Neuronal stem cell (in vitro differentiated cells): ENCODE measurements around the gene KLF11.

ENCODE experiments used
- DNase-seq: peaks from one replicate; pipeline ENCODE4 v3.0.0-alpha.2; 2013; ENCODE audit warnings: low spot score
- H2AFZ ChIP-seq: one replicate; pipeline ENCODE4 v1.6.1; 2013; ENCODE audit warnings: mild to moderate bottlenecking, low read length, inconsistent platforms
- H2AK5ac ChIP-seq: 2 replicates; pipeline ENCODE4 v1.6.1; 2013; ENCODE audit warnings: low read depth, mild to moderate bottlenecking, inconsistent platforms, low read length, moderate library complexity, mixed read lengths
- H2BK120ac ChIP-seq: 2 replicates; pipeline ENCODE4 v1.6.1; 2013; ENCODE audit warnings: low read depth, mild to moderate bottlenecking, inconsistent platforms, low read length, moderate library complexity, mixed read lengths
- H2BK12ac ChIP-seq: one replicate; pipeline ENCODE4 v1.6.1; 2013; ENCODE audit warnings: low read length, inconsistent platforms
- H2BK15ac ChIP-seq: 2 replicates; pipeline ENCODE4 v1.6.1; 2013; ENCODE audit warnings: mild to moderate bottlenecking, low read length, inconsistent platforms, mixed read lengths
- H2BK5ac ChIP-seq: one replicate; pipeline ENCODE4 v1.6.1; 2013; ENCODE audit warnings: inconsistent platforms, mild to moderate bottlenecking, low read length, moderate library complexity
- H3K14ac ChIP-seq: one replicate; pipeline ENCODE4 v1.6.1; 2013; ENCODE audit warnings: low read length, inconsistent platforms
- H3K18ac ChIP-seq: 2 replicates; pipeline ENCODE4 v1.6.1; 2013; ENCODE audit warnings: low read length, inconsistent platforms
- H3K23ac ChIP-seq: 2 replicates; pipeline ENCODE4 v1.6.1; 2013; ENCODE audit warnings: low read depth, mild to moderate bottlenecking, mixed read lengths, low read length, inconsistent platforms; ENCODE audit not compliant: poor library complexity
- H3K27ac ChIP-seq: replicated peaks from 3 replicates; pipeline ENCODE4 v1.5.1; 2013; ENCODE audit warnings: low read length, inconsistent platforms
- H3K27me3 ChIP-seq, 3 experiments: 2 replicates each; pipeline ENCODE4 v1.6.1; 2013; ENCODE audit warnings: low read length in 3 of 3, mild to moderate bottlenecking in 2 of 3, inconsistent platforms in 1 of 3, low read depth in 1 of 3, mixed read lengths in 1 of 3, moderate library complexity in 1 of 3; ENCODE audit not compliant: control insufficient read depth in 3 of 3, insufficient read depth in 3 of 3
- H3K36me3 ChIP-seq, 2 donors: replicated peaks in 1 of 2; 2 replicates each; pipeline ENCODE4 v1.6.1; 2013; ENCODE audit warnings: low read length in 2 of 2; ENCODE audit not compliant: control insufficient read depth in 2 of 2, insufficient read depth in 2 of 2
- H3K4ac ChIP-seq: 2 replicates; pipeline ENCODE4 v1.6.1; 2013; ENCODE audit warnings: inconsistent platforms, mild to moderate bottlenecking, low read length, moderate library complexity
- H3K4me1 ChIP-seq, 2 donors: 1 replicate in 1 of 2; 2 replicates in 1 of 2; pipeline ENCODE4 v1.6.1; 2013; ENCODE audit warnings: low read length in 2 of 2, low read depth in 1 of 2; ENCODE audit not compliant: control insufficient read depth in 2 of 2, insufficient read depth in 1 of 2
- H3K4me2 ChIP-seq: one replicate; pipeline ENCODE4 v1.6.1; 2013; ENCODE audit warnings: mild to moderate bottlenecking, low read length, inconsistent platforms; ENCODE audit not compliant: insufficient read depth, poor library complexity, severe bottlenecking
- H3K4me3 ChIP-seq, 2 donors: 2 replicates each; pipeline ENCODE4 v1.5.1; 2013; ENCODE audit warnings: low read length in 2 of 2, mild to moderate bottlenecking in 2 of 2, inconsistent platforms in 1 of 2, moderate library complexity in 1 of 2
- H3K79me1 ChIP-seq: one replicate; pipeline ENCODE4 v1.6.1; 2013; ENCODE audit warnings: low read depth, mild to moderate bottlenecking, inconsistent platforms, low read length, moderate library complexity
- H3K9ac ChIP-seq: one replicate; pipeline ENCODE4 v1.6.1; 2013; ENCODE audit warnings: mild to moderate bottlenecking, low read depth, low read length, inconsistent platforms; ENCODE audit not compliant: poor library complexity
- H3K9me3 ChIP-seq, 2 donors: replicated peaks in 1 of 2; 2 replicates each; pipeline versions ENCODE3 to v1.6.1; 2013; ENCODE audit warnings: low read length in 2 of 2, mild to moderate bottlenecking in 2 of 2, inconsistent platforms in 1 of 2, low read depth in 1 of 2, mixed read lengths in 1 of 2, moderate library complexity in 1 of 2; ENCODE audit not compliant: control insufficient read depth in 2 of 2, insufficient read depth in 1 of 2
- H4K8ac ChIP-seq: one replicate; pipeline ENCODE4 v1.6.1; 2013; ENCODE audit warnings: low read depth, mild to moderate bottlenecking, inconsistent platforms, low read length, moderate library complexity
- H4K91ac ChIP-seq: one replicate; pipeline ENCODE4 v1.6.1; 2013; ENCODE audit warnings: low read length, low read depth, mild to moderate bottlenecking, inconsistent platforms; ENCODE audit not compliant: poor library complexity
- WGBS, 2 donors: extraction: QIAGEN DNeasy Blood & Tissue Kit; methylation state at CpG; one replicate each; pipeline ENCODE4 v1.1.7; 2013; ENCODE audit warnings: missing lambda C conversion rate in 2 of 2, mixed read lengths in 1 of 2; ENCODE audit not compliant: insufficient read length in 2 of 2, insufficient replicate concordance in 1 of 2; ENCODE audit errors: extremely low coverage in 2 of 2; 5-methylcytosine and 5-hydroxymethylcytosine counted together

KLF11 gene

DNA sequence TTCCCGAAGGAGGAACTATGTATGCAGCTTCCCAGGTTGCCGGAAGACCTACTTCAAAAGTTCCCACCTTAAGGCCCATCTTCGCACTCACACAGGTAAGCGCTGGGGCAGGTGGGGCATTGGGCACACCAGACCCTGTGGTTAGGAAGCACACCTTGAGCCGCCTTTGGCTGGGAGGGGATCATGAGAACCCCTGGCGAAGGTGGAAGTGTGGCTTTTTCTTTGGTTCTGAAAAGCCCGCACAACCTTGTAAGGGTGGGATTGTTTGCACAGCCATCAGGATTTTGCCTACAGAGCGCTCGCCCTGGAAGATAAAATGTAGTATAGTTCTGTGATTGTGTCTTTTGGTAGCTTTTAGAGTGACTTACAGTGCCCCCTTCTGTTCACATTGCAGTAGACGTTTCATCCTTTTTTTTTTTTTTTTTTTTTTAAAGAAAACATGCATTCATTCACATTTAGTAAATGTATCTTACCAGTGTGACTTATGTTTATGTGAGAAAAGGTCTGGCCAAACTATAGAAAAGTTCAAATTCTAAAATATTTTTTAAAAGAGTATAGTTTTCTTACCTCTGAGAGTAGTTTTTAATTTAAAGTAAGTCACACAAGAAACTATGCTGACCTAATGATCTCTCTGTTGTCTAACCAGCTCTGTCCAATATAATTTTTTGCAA, 5.3 kb downstream of the KLF11 start:
- Histone ChIP-seq H3K36me3 (peaks cover 2 to 71% of the 10 kb centered on the region in 2 donors), H3K79me1 (peaks cover 2% of the 10 kb centered on the region), H3K4ac (no peak overlapping the region), H2BK15ac (no peak overlapping the region), H3K9ac (no peak overlapping the region), H3K4me2 (no peak overlapping the region), H4K8ac (no peak overlapping the region), H2BK5ac (no peak overlapping the region), H2AK5ac (no peak overlapping the region), H3K4me3 (no peak overlapping the region), H3K18ac (no peak overlapping the region), H3K4me1 (no peaks in the 10 kb centered on the region), H4K91ac (no peak overlapping the region), H2BK12ac (no peak overlapping the region), H2AFZ (no peak overlapping the region), H3K27ac (no peak overlapping the region), H3K23ac (no peak overlapping the region), H3K9me3 (peaks cover 6 to 8% of the 10 kb centered on the region in 2 donors), H3K27me3 (no peaks in the 10 kb centered on the region), H3K14ac (no peak overlapping the region), H2BK120ac (no peak overlapping the region)
- WGBS, 2 donors: no CpG with 5 or more reads among the region's 10 CpGs
- no peak for DNase-seq

DNA sequence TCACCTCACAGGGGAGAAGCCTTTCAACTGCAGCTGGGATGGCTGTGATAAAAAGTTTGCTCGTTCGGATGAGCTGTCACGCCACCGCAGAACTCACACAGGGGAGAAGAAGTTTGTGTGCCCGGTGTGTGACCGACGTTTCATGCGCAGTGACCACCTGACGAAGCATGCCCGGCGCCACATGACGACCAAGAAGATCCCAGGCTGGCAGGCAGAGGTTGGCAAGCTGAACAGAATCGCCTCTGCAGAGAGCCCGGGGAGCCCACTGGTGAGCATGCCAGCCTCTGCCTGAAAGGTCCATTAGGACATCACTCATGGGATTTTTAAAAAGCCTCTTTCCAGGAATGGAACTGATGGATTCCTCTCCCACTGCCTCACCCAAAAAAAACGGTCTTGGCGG, 8.9 kb downstream of the KLF11 start:
- Histone ChIP-seq H2BK12ac (no peak overlapping the region), H2BK120ac (no peak overlapping the region), H3K14ac (no peak overlapping the region), H3K9me3 (no peaks in the 10 kb centered on the region), H3K23ac (no peak overlapping the region), H3K27ac (no peak overlapping the region), H3K27me3 (peaks cover 0 to 3% (median 0%) of the 10 kb centered on the region in 3 experiments), H3K4me3 (no peak overlapping the region), H2AFZ (no peak overlapping the region), H4K8ac (no peak overlapping the region), H2BK15ac (no peak overlapping the region), H2AK5ac (no peak overlapping the region), H3K79me1 (no peaks in the 10 kb centered on the region), H3K4ac (no peak overlapping the region), H3K4me1 (peaks cover 2 to 8% of the 10 kb centered on the region in 2 donors), H3K18ac (no peak overlapping the region), H3K36me3 (peaks cover 2 to 68% of the 10 kb centered on the region in 2 donors), H2BK5ac (no peak overlapping the region), H3K4me2 (no peak overlapping the region), H4K91ac (no peak overlapping the region), H3K9ac (no peak overlapping the region)
- no peak for DNase-seq
- WGBS, 2 donors: no CpG with 5 or more reads among the region's 16 CpGs

DNA sequence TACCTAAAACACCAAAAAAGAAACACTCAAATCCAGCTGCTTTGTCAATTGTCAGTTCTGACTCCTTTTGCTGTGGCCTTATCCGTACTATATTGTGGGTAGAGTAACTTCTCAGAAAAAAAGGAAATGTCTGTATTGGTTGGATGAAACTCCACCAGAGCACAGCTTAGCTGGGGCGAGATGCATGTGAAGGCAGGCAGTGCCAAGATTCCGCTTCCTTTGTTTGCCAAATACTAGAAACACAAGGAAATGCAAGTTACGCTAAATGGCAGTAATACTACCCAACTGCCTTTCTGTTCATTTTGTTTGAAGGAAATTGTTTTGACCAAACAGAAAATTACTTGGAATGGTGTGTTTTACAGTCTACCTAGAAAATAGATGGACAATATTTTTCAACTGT, 10.0 kb downstream of the KLF11 start:
- Histone ChIP-seq H2BK5ac (no peak overlapping the region), H2BK15ac (no peak overlapping the region), H3K27me3 (peaks cover 0 to 3% (median 0%) of the 10 kb centered on the region in 3 experiments), H4K8ac (no peak overlapping the region), H3K14ac (no peak overlapping the region), H3K4me1 (peaks cover 8 to 12% of the 10 kb centered on the region in 2 donors), H3K4ac (no peak overlapping the region), H3K36me3 (peaks cover 2 to 57% of the 10 kb centered on the region in 2 donors), H2BK120ac (no peak overlapping the region), H4K91ac (no peak overlapping the region), H3K4me2 (no peak overlapping the region), H3K79me1 (no peaks in the 10 kb centered on the region), H3K9me3 (no peaks in the 10 kb centered on the region), H3K9ac (no peak overlapping the region), H3K27ac (no peak overlapping the region), H2BK12ac (no peak overlapping the region), H2AFZ (no peak overlapping the region), H3K23ac (no peak overlapping the region), H2AK5ac (no peak overlapping the region), H3K4me3 (no peak overlapping the region), H3K18ac (no peak overlapping the region)
- no CpG with 5 or more reads among the region's 4 CpGs for WGBS, 2 donors
- no peak for DNase-seq

DNA sequence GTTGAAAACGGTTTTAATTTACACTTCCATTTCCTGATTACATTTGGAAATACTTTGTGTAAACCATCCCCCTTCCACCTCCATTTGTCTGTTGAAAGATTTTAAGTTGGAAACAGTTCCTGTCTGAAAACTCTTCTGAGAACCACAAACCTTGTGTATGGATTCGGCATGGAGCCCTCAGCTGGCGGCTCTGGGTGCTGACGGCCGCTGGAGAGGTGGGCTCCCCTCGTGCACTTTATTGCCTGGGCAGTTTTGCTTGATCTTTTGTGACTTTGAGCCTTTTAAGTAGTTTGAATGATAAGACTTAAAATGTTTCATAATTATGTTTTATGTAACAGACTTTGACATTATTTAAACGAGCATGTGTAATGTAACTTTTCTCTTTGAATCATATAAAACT, 11.1 kb downstream of the KLF11 start:
- DNase-seq: no peak
- Histone ChIP-seq H4K91ac (no peak overlapping the region), H2AFZ (no peak overlapping the region), H3K9ac (no peak overlapping the region), H3K4ac (no peak overlapping the region), H3K4me3 (no peak overlapping the region), H3K9me3 (no peaks in the 10 kb centered on the region), H2BK120ac (no peak overlapping the region), H3K27ac (no peak overlapping the region), H3K27me3 (peaks cover 0 to 3% (median 3%) of the 10 kb centered on the region in 3 experiments), H2AK5ac (no peak overlapping the region), H3K18ac (no peak overlapping the region), H3K4me1 (peaks cover 10 to 12% of the 10 kb centered on the region in 2 donors), H2BK5ac (no peak overlapping the region), H2BK15ac (no peak overlapping the region), H2BK12ac (no peak overlapping the region), H3K14ac (no peak overlapping the region), H3K36me3 (peaks cover 2 to 47% of the 10 kb centered on the region in 2 donors), H3K79me1 (no peaks in the 10 kb centered on the region), H4K8ac (no peak overlapping the region), H3K4me2 (no peak overlapping the region), H3K23ac (no peak overlapping the region)
- WGBS, 2 donors: no CpG with 5 or more reads among the region's 7 CpGs
